Subcutaneous abdominal adipose tissue (tissue), 5 donors: ENCODE data around the gene CETP.

ENCODE experiments used
- H3K27ac ChIP-seq: one replicate; pipeline ENCODE4 v1.7.0; 2013; ENCODE audit warnings: low read depth, mild to moderate bottlenecking, inconsistent platforms, low read length, moderate library complexity
- H3K27me3 ChIP-seq, 5 donors: one replicate each; pipeline ENCODE4 v1.7.0; 2013; ENCODE audit warnings: low read length in 5 of 5, inconsistent platforms in 1 of 5; ENCODE audit not compliant: control insufficient read depth in 5 of 5, insufficient read depth in 4 of 5
- H3K36me3 ChIP-seq, 5 donors: one replicate each; pipeline ENCODE4 v1.7.0; 2013; ENCODE audit warnings: low read length in 5 of 5; ENCODE audit not compliant: control insufficient read depth in 5 of 5, insufficient read depth in 5 of 5
- H3K4me1 ChIP-seq, 5 donors: one replicate each; pipeline ENCODE4 v1.7.0; 2013; ENCODE audit warnings: low read length in 5 of 5, mild to moderate bottlenecking in 3 of 5, moderate library complexity in 1 of 5; ENCODE audit not compliant: control insufficient read depth in 5 of 5, insufficient read depth in 5 of 5
- H3K4me3 ChIP-seq, 5 donors: one replicate each; pipeline ENCODE4 v1.7.0; 2013; ENCODE audit warnings: low read length in 5 of 5, low read depth in 1 of 5
- H3K9ac ChIP-seq, 5 donors: one replicate each; pipeline ENCODE4 v1.7.0; 2013; ENCODE audit warnings: low read length in 5 of 5, mild to moderate bottlenecking in 4 of 5, moderate library complexity in 3 of 5
- H3K9me3 ChIP-seq, 5 donors: one replicate each; pipeline ENCODE4 v1.7.0; 2013; ENCODE audit warnings: low read length in 5 of 5; ENCODE audit not compliant: control insufficient read depth in 5 of 5
- donor health status: healthy.
- donor health status: healthy.
- donor health status: healthy.
- donor health status: healthy.
- donor health status: healthy.

The CETP gene

GRCh38 chr16:57013902-57014301, 52.2 kb downstream of the CETP start:
- H3K4me3 ChIP-seq, result no peak overlapping the region
- peak overlapping the region; percentile 64 for H3K27ac ChIP-seq
- H3K27me3 ChIP-seq, result no peaks in the 10 kb centered on the region
- H3K36me3 ChIP-seq, result peaks cover 3 to 20% (median 17%) of the 10 kb centered on the region in 5 donors
- peaks cover 0 to 19% (median 0%) of the 10 kb centered on the region in 5 donors for H3K4me1 ChIP-seq
- no peaks in the 10 kb centered on the region for H3K9me3 ChIP-seq
- no peak overlapping the region for H3K9ac ChIP-seq

- Histone ChIP-seq H3K4me3 (no peak overlapping the region), H3K27ac (no peak overlapping the region), H3K9ac (no peak overlapping the region), H3K9me3 (no peaks in the 10 kb centered on the region), H3K27me3 (no peaks in the 10 kb centered on the region), H3K36me3 (peaks cover 3 to 42% (median 37%) of the 10 kb centered on the region in 5 donors), H3K4me1 (peaks cover 0 to 19% (median 0%) of the 10 kb centered on the region in 5 donors)
Measured at GRCh38 chr16:57016301-57016700, 54.6 kb downstream of the CETP start.

GRCh38 chr16:57016831-57017230, 55.1 kb downstream of the CETP start:
- no peaks in the 10 kb centered on the region for H3K27me3 ChIP-seq
- H3K9me3 ChIP-seq, result no peaks in the 10 kb centered on the region
- peaks cover 3 to 47% (median 42%) of the 10 kb centered on the region in 5 donors for H3K36me3 ChIP-seq
- H3K27ac ChIP-seq, result no peak overlapping the region
- no peak overlapping the region for H3K9ac ChIP-seq
- H3K4me3 ChIP-seq, result no peak overlapping the region
- peaks cover 0 to 19% (median 0%) of the 10 kb centered on the region in 5 donors for H3K4me1 ChIP-seq

- no peak overlapping the region for H3K4me3 ChIP-seq
- no peaks in the 10 kb centered on the region for H3K9me3 ChIP-seq
- H3K9ac ChIP-seq, result no peak overlapping the region
- peaks cover 3 to 52% (median 46%) of the 10 kb centered on the region in 5 donors for H3K36me3 ChIP-seq
- H3K27ac ChIP-seq, result no peak overlapping the region
- H3K4me1 ChIP-seq, result peaks cover 0 to 19% (median 0%) of the 10 kb centered on the region in 5 donors
- H3K27me3 ChIP-seq, result no peaks in the 10 kb centered on the region
Measured at GRCh38 chr16:57017251-57017650, 55.5 kb downstream of the CETP start.

GRCh38 chr16:57019746-57020145, 58.0 kb downstream of the CETP start:
- Histone ChIP-seq H3K4me3 (no peak overlapping the region), H3K36me3 (peaks cover 3 to 72% (median 65%) of the 10 kb centered on the region in 5 donors), H3K9ac (no peak overlapping the region), H3K9me3 (no peaks in the 10 kb centered on the region), H3K27ac (no peak overlapping the region), H3K4me1 (peaks cover 0 to 7% (median 0%) of the 10 kb centered on the region in 5 donors), H3K27me3 (no peaks in the 10 kb centered on the region)

- H3K4me3 ChIP-seq, result no peak overlapping the region
- H3K4me1 ChIP-seq, result peaks cover 0 to 6% (median 0%) of the 10 kb centered on the region in 5 donors
- H3K9me3 ChIP-seq, result no peaks in the 10 kb centered on the region
- H3K27me3 ChIP-seq, result no peaks in the 10 kb centered on the region
- H3K9ac ChIP-seq, result no peak overlapping the region
- H3K27ac ChIP-seq, result no peak overlapping the region
- H3K36me3 ChIP-seq, result peaks cover 3 to 81% (median 66%) of the 10 kb centered on the region in 5 donors
Measured at GRCh38 chr16:57020651-57021050, 58.9 kb downstream of the CETP start.

- Histone ChIP-seq H3K9ac (no peak overlapping the region), H3K4me1 (peaks cover 0 to 13% (median 0%) of the 10 kb centered on the region in 5 donors), H3K4me3 (no peak overlapping the region), H3K36me3 (peaks cover 3 to 92% (median 76%) of the 10 kb centered on the region in 5 donors), H3K27ac (no peak overlapping the region), H3K27me3 (no peaks in the 10 kb centered on the region), H3K9me3 (no peaks in the 10 kb centered on the region)
Measured at GRCh38 chr16:57021757-57022156, 60.0 kb downstream of the CETP start.

GRCh38 chr16:57022445-57022844, 60.7 kb downstream of the CETP start:
- Histone ChIP-seq H3K9me3 (no peaks in the 10 kb centered on the region), H3K27me3 (no peaks in the 10 kb centered on the region), H3K36me3 (peaks cover 3 to 90% (median 76%) of the 10 kb centered on the region in 5 donors), H3K4me1 (peaks cover 0 to 9% (median 0%) of the 10 kb centered on the region in 5 donors), H3K4me3 (no peak overlapping the region), H3K27ac (no peak overlapping the region), H3K9ac (no peak overlapping the region)

- no peak overlapping the region for H3K27ac ChIP-seq
- H3K27me3 ChIP-seq, result no peaks in the 10 kb centered on the region
- H3K4me3 ChIP-seq, result no peak overlapping the region
- H3K9ac ChIP-seq, result no peak overlapping the region
- H3K36me3 ChIP-seq, result peaks cover 1 to 82% (median 65%) of the 10 kb centered on the region in 5 donors
- H3K9me3 ChIP-seq, result no peaks in the 10 kb centered on the region
- H3K4me1 ChIP-seq, result peaks cover 0 to 9% (median 0%) of the 10 kb centered on the region in 5 donors
Measured at GRCh38 chr16:57023541-57024249, 61.9 kb downstream of the CETP start.

- Histone ChIP-seq H3K27ac (no peak overlapping the region), H3K4me3 (no peak overlapping the region), H3K36me3 (peaks cover 0 to 80% (median 60%) of the 10 kb centered on the region in 5 donors), H3K9me3 (no peaks in the 10 kb centered on the region), H3K27me3 (no peaks in the 10 kb centered on the region), H3K9ac (no peak overlapping the region), H3K4me1 (peaks cover 0 to 9% (median 0%) of the 10 kb centered on the region in 5 donors)
Measured at GRCh38 chr16:57024894-57025680, 63.3 kb downstream of the CETP start.
